GM12892 (cell line): ENCODE data around the gene SEMA3A. TPM values are rescaled to one million over a fixed set of nuclear protein-coding genes. Genes with fewer than 3 reads are reported as not detected.
"Not testable (repeated sequence)": the region's sequence is repeated elsewhere in the genome, so short reads cannot be mapped to it uniquely, and the experiment has no call there.

Experiments
- DNase-seq: peaks from one replicate; pipeline ENCODE4 v3.0.0; 2011; ENCODE audit not compliant: insufficient read length
- FAIRE-seq: peaks from 2 replicates; lab custom pipeline; 2011; peaks lifted over from hg19 to GRCh38; lab: Jason Lieb, UNC
- POLR2A ChIP-seq: IDR thresholded peaks from 2 replicates; pipeline ENCODE4 v1.6.1; 2011; ENCODE audit warnings: low read depth, low read length, control low read depth
- POLR2AphosphoS5 ChIP-seq: IDR thresholded peaks from 2 replicates; pipeline ENCODE4 v1.6.1; 2011; ENCODE audit warnings: low read depth, low read length, control low read depth
- TAF1 ChIP-seq: IDR thresholded peaks from 2 replicates; pipeline ENCODE4 v1.6.1; 2011; ENCODE audit warnings: low read depth, mild to moderate bottlenecking, control low read depth, low read length, borderline replicate concordance
- polyA plus RNA-seq: library from polyadenylated mRNA; unstranded; fragments of >200 nt; gene quantifications from one replicate; pipeline ENCODE4 v1.2.1, GENCODE V29; 2012; ENCODE audit warnings: missing spikeins, inconsistent platforms; ENCODE audit not compliant: missing spikeins

The SEMA3A gene
- not detected for polyA plus RNA-seq

- FAIRE-seq (no peak), DNase-seq (no peak)
- no peak for TF ChIP-seq POLR2A
- no peak for TF ChIP-seq TAF1
- no peak for TF ChIP-seq POLR2AphosphoS5
These were observed at the start of gene SEMA3A for GRCh38 chr7:84194484-84195271. SEMA3A (minus strand) TSS chr7:84194789; CDS start chr7:84194586, 203 bp downstream.

GRCh38 chr7:84243037-84243436, 48.4 kb upstream of the SEMA3A start:
- not testable (repeated sequence) for FAIRE-seq, DNase-seq

- FAIRE-seq (no peak), DNase-seq (no peak)
- TF ChIP-seq POLR2A (no peak), POLR2AphosphoS5 (no peak), TAF1 (no peak)
These were observed 44.0 kb upstream of the SEMA3A start for GRCh38 chr7:84238596-84238995.

- DNase-seq: no peak
- TF ChIP-seq POLR2AphosphoS5 (no peak), POLR2A (no peak), TAF1 (no peak)
- no peak for FAIRE-seq
These were observed 43.1 kb upstream of the SEMA3A start for GRCh38 chr7:84237533-84238173.

- no peak for TF ChIP-seq POLR2A
- TF ChIP-seq POLR2AphosphoS5: no peak
- no peak for TF ChIP-seq TAF1
- no peak for DNase-seq
- no peak for FAIRE-seq
These were observed 41.8 kb upstream of the SEMA3A start for GRCh38 chr7:84236398-84236797.

GRCh38 chr7:84232646-84233045, 38.1 kb upstream of the SEMA3A start:
- no peak for TF ChIP-seq POLR2A
- no peak for TF ChIP-seq TAF1
- TF ChIP-seq POLR2AphosphoS5: no peak
- DNase-seq: no peak
- no peak for FAIRE-seq

- DNase-seq: no peak
- TF ChIP-seq POLR2AphosphoS5 (no peak), POLR2A (no peak), TAF1 (no peak)
- no peak for FAIRE-seq
These were observed 36.6 kb upstream of the SEMA3A start for GRCh38 chr7:84231157-84231556.

- DNase-seq (no peak), FAIRE-seq (no peak)
- TF ChIP-seq POLR2AphosphoS5: no peak
- TF ChIP-seq POLR2A: no peak
- TF ChIP-seq TAF1: no peak
These were observed 35.9 kb upstream of the SEMA3A start for GRCh38 chr7:84230491-84230890.

- FAIRE-seq: no peak
These were observed 33.9 kb upstream of the SEMA3A start for GRCh38 chr7:84228526-84228925.

GRCh38 chr7:84226759-84227158, 32.2 kb upstream of the SEMA3A start:
- TF ChIP-seq POLR2AphosphoS5 (no peak), TAF1 (no peak), POLR2A (no peak)
- FAIRE-seq (no peak), DNase-seq (no peak)

More at GRCh38 chr7:84228526-84228925, 33.9 kb upstream of the SEMA3A start:
- no peak for TF ChIP-seq POLR2AphosphoS5
- no peak for TF ChIP-seq TAF1
- TF ChIP-seq POLR2A: no peak
- no peak for DNase-seq

- FAIRE-seq: no peak
- TF ChIP-seq TAF1: no peak
- TF ChIP-seq POLR2A: no peak
- no peak for TF ChIP-seq POLR2AphosphoS5
These were observed 29.9 kb upstream of the SEMA3A start for GRCh38 chr7:84224505-84224904.

GRCh38 chr7:84219310-84219709, 24.7 kb upstream of the SEMA3A start:
- TF ChIP-seq TAF1 (no peak), POLR2AphosphoS5 (no peak), POLR2A (no peak)
- no peak for FAIRE-seq

More at GRCh38 chr7:84224505-84224904, 29.9 kb upstream of the SEMA3A start:
- DNase-seq: no peak

GRCh38 chr7:84218681-84219080, 24.1 kb upstream of the SEMA3A start:
- DNase-seq: no peak
- TF ChIP-seq POLR2A (no peak), TAF1 (no peak), POLR2AphosphoS5 (no peak)
- FAIRE-seq: no peak

More at GRCh38 chr7:84219310-84219709, 24.7 kb upstream of the SEMA3A start:
- DNase-seq: no peak
